Effector memory CD8-positive, alpha-beta T cell (primary cell): ENCODE results near the gene TXNDC5.

Experiments used
- ATAC-seq: fragments of 150-1000 bp; cut with Tn5 transposase; replicated peaks from 2 replicates; pipeline ENCODE4 v1.10.0; 2021; ENCODE audit warnings: mild to moderate bottlenecking, moderate library complexity
- DNase-seq, 3 experiments: peaks; one replicate each; pipeline ENCODE4 v3.0.0; 2021
- H3K27ac Mint-ChIP-seq, 2 donors: one replicate each; pipeline ENCODE4 v1.8.0; 2022; ENCODE audit warnings: mild to moderate bottlenecking in 2 of 2, mixed read lengths in 2 of 2, moderate library complexity in 2 of 2
- H3K27me3 Mint-ChIP-seq, 2 donors: one replicate each; pipeline ENCODE4 v1.8.0; 2022; ENCODE audit warnings: mixed read lengths in 2 of 2
- H3K36me3 Mint-ChIP-seq: one replicate; pipeline ENCODE4 v1.8.0; 2022; ENCODE audit warnings: mild to moderate bottlenecking, moderate library complexity, mixed read lengths; ENCODE audit not compliant: insufficient read depth
- H3K4me1 Mint-ChIP-seq, 2 donors: one replicate each; pipeline ENCODE4 v1.8.0; 2022; ENCODE audit warnings: low read depth in 2 of 2, mixed read lengths in 2 of 2
- H3K4me3 Mint-ChIP-seq, 2 donors: one replicate each; pipeline ENCODE4 v1.8.0; 2022; ENCODE audit warnings: mild to moderate bottlenecking in 2 of 2, mixed read lengths in 2 of 2, moderate library complexity in 2 of 2
- H3K9me3 Mint-ChIP-seq, 2 donors: one replicate each; pipeline ENCODE4 v1.8.0; 2022; ENCODE audit warnings: mixed read lengths in 2 of 2

The TXNDC5 gene

GRCh38 chr6:7922596-7922995 is 12.0 kb upstream of the TXNDC5 start:
- Mint-ChIP-seq H3K4me1 (no peaks in the 10 kb centered on the region), H3K27me3 (peaks cover 25 to 26% of the 10 kb centered on the region in 2 donors), H3K4me3 (no peak overlapping the region), H3K36me3 (no peaks in the 10 kb centered on the region), H3K27ac (no peak overlapping the region), H3K9me3 (peaks cover 0 to 7% of the 10 kb centered on the region in 2 donors)
- no peak for DNase-seq
- no peak for ATAC-seq

- Mint-ChIP-seq H3K36me3 (no peaks in the 10 kb centered on the region), H3K27me3 (peaks cover 21% of the 10 kb centered on the region in 2 donors), H3K9me3 (peaks cover 0 to 7% of the 10 kb centered on the region in 2 donors), H3K4me3 (no peak overlapping the region), H3K4me1 (no peaks in the 10 kb centered on the region), H3K27ac (no peak overlapping the region)
- ATAC-seq (no peak), DNase-seq (no peak)
These were observed 11.1 kb upstream of the TXNDC5 start for GRCh38 chr6:7921632-7922092.

GRCh38 chr6:7921046-7921445 is 10.5 kb upstream of the TXNDC5 start:
- H3K9me3 Mint-ChIP-seq = peaks cover 0 to 7% of the 10 kb centered on the region in 2 donors
- H3K27me3 Mint-ChIP-seq = peaks cover 16 to 21% of the 10 kb centered on the region in 2 donors

GRCh38 chr6:7920425-7920824 is 9.8 kb upstream of the TXNDC5 start:
- H3K27me3 Mint-ChIP-seq = peaks cover 16 to 18% of the 10 kb centered on the region in 2 donors
- H3K4me1 Mint-ChIP-seq = no peaks in the 10 kb centered on the region
- H3K27ac Mint-ChIP-seq = no peak overlapping the region
- peaks cover 0 to 4% of the 10 kb centered on the region in 2 donors for H3K9me3 Mint-ChIP-seq
- ATAC-seq = no peak
- DNase-seq = no peak
- no peaks in the 10 kb centered on the region for H3K36me3 Mint-ChIP-seq
- H3K4me3 Mint-ChIP-seq = no peak overlapping the region

More at GRCh38 chr6:7921046-7921445, 10.5 kb upstream of the TXNDC5 start:
- DNase-seq (no peak), ATAC-seq (no peak)
- no peaks in the 10 kb centered on the region for H3K36me3 Mint-ChIP-seq
- no peaks in the 10 kb centered on the region for H3K4me1 Mint-ChIP-seq
- H3K27ac Mint-ChIP-seq = no peak overlapping the region
- no peak overlapping the region for H3K4me3 Mint-ChIP-seq

GRCh38 chr6:7919871-7920270 is 9.3 kb upstream of the TXNDC5 start:
- Mint-ChIP-seq H3K4me3 (no peak overlapping the region), H3K9me3 (no peaks in the 10 kb centered on the region), H3K4me1 (no peaks in the 10 kb centered on the region), H3K36me3 (no peaks in the 10 kb centered on the region), H3K27me3 (peaks cover 12 to 14% of the 10 kb centered on the region in 2 donors), H3K27ac (no peak overlapping the region)
- ATAC-seq (peak; percentile 24), DNase-seq (no peak)

DNA sequence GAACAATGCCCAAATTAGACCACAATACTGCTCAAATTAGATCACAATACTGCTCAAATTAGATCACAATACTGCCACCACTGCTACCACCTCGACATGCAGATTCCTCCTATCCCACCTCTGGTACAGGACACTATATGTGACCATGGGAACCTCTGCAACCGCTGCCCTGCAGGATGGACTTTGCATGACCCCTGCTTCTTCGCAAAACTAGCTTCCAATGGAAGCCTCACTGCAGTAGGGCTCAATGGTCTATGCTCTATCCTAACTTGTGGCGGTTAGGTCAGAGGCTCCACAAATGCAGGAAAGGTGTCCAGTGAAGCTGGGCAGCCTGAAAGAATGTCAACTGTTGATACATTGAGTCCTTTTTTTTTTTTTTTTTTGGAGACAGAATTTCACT is 7.8 kb upstream of the TXNDC5 start:
- Mint-ChIP-seq H3K27me3 (no peaks in the 10 kb centered on the region), H3K27ac (no peak overlapping the region)
- no peak for ATAC-seq

DNA sequence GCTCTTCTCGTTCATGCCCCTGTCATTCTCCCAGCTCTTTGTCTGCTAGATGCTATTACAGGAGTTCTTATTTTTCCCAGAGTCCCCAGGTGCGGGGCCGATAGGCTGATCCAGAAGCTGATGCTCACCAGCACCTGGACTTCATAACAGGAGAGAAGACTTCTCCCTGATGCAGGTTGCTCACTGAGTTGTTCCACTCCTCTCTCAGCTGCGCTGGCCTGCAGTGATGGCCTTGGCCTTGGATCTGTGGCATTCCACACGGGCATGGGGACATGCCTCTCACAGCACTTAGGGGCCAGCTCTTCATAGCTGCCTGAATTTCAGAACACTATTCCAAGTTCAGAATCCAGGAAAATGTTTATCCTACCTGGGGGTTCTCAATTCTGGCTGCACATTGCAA is 7.1 kb upstream of the TXNDC5 start:
- ATAC-seq (no peak), DNase-seq (no peak)
- Mint-ChIP-seq H3K4me3 (no peak overlapping the region), H3K9me3 (no peaks in the 10 kb centered on the region), H3K36me3 (no peaks in the 10 kb centered on the region), H3K4me1 (no peaks in the 10 kb centered on the region), H3K27me3 (no peaks in the 10 kb centered on the region), H3K27ac (no peak overlapping the region)

More for the DNA sequence above, 7.8 kb upstream of the TXNDC5 start:
- Mint-ChIP-seq H3K4me1 (no peaks in the 10 kb centered on the region), H3K4me3 (no peak overlapping the region), H3K9me3 (no peaks in the 10 kb centered on the region), H3K36me3 (no peaks in the 10 kb centered on the region)
- DNase-seq = no peak

GRCh38 chr6:7916959-7917358 is 6.4 kb upstream of the TXNDC5 start:
- Mint-ChIP-seq H3K4me1 (no peaks in the 10 kb centered on the region), H3K27ac (no peak overlapping the region), H3K27me3 (no peaks in the 10 kb centered on the region), H3K9me3 (no peaks in the 10 kb centered on the region), H3K4me3 (no peak overlapping the region), H3K36me3 (no peaks in the 10 kb centered on the region)
- no peak for ATAC-seq
- DNase-seq = no peak

- ATAC-seq (no peak), DNase-seq (no peak)
- Mint-ChIP-seq H3K27me3 (no peaks in the 10 kb centered on the region), H3K4me3 (no peak overlapping the region), H3K9me3 (no peaks in the 10 kb centered on the region), H3K4me1 (peaks cover 0 to 2% of the 10 kb centered on the region in 2 donors), H3K36me3 (no peaks in the 10 kb centered on the region), H3K27ac (no peak overlapping the region)
These were observed 4.6 kb upstream of the TXNDC5 start for GRCh38 chr6:7914991-7915789.

GRCh38 chr6:7914311-7914710 is 3.7 kb upstream of the TXNDC5 start:
- H3K4me1 Mint-ChIP-seq = peaks cover 3 to 5% of the 10 kb centered on the region in 2 donors
- ATAC-seq (no peak), DNase-seq (no peak)
- no peak overlapping the region for H3K27ac Mint-ChIP-seq
- no peaks in the 10 kb centered on the region for H3K9me3 Mint-ChIP-seq
- H3K36me3 Mint-ChIP-seq = no peaks in the 10 kb centered on the region
- H3K4me3 Mint-ChIP-seq = no peak overlapping the region
- H3K27me3 Mint-ChIP-seq = no peaks in the 10 kb centered on the region

GRCh38 chr6:7912736-7913517 is 2.3 kb upstream of the TXNDC5 start:
- no peaks in the 10 kb centered on the region for H3K36me3 Mint-ChIP-seq
- no peaks in the 10 kb centered on the region for H3K27me3 Mint-ChIP-seq
- no peaks in the 10 kb centered on the region for H3K9me3 Mint-ChIP-seq
- H3K27ac Mint-ChIP-seq = no peak overlapping the region
- no peak overlapping the region for H3K4me3 Mint-ChIP-seq
- DNase-seq = no peak
- ATAC-seq = no peak
- H3K4me1 Mint-ChIP-seq = peaks cover 5 to 10% of the 10 kb centered on the region in 2 donors

DNA sequence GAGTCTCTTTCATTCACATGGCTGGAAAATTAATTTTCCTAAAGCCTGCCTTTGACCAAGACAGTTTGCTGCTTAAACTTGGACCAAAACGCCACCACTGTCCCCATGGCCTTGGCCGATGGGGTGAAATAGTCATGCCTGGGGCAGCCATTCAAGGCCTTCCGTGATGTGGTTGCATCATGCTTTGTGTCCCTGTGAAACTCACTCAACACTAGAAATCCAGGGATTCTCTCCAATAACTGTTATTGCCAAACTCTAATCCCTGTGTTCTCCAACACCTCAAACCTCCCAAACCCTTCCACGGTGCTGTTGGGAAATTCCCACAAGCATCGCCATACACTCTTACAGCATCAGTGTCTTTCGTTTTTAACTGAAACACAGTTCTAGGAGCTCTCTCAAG is 1.4 kb upstream of the TXNDC5 start:
- no peaks in the 10 kb centered on the region for H3K9me3 Mint-ChIP-seq
- ATAC-seq (no peak), DNase-seq (no peak)
- H3K36me3 Mint-ChIP-seq = no peaks in the 10 kb centered on the region
- H3K4me1 Mint-ChIP-seq = peaks cover 5 to 14% of the 10 kb centered on the region in 2 donors
- H3K27me3 Mint-ChIP-seq = no peaks in the 10 kb centered on the region
- no peak overlapping the region for H3K27ac Mint-ChIP-seq
- no peak overlapping the region for H3K4me3 Mint-ChIP-seq

GRCh38 chr6:7911345-7911725 is 747 bp upstream of the TXNDC5 start:
- H3K36me3 Mint-ChIP-seq = no peaks in the 10 kb centered on the region
- H3K27me3 Mint-ChIP-seq = no peaks in the 10 kb centered on the region
- no peak for ATAC-seq
- DNase-seq = no peak
- peaks cover 5 to 14% of the 10 kb centered on the region in 2 donors for H3K4me1 Mint-ChIP-seq
- no peak overlapping the region for H3K4me3 Mint-ChIP-seq
- no peak overlapping the region for H3K27ac Mint-ChIP-seq
- no peaks in the 10 kb centered on the region for H3K9me3 Mint-ChIP-seq

GRCh38 chr6:7910298-7910653 is 312 bp downstream of the TXNDC5 start:
- Mint-ChIP-seq H3K27me3 (no peaks in the 10 kb centered on the region), H3K4me1 (peaks cover 5 to 14% of the 10 kb centered on the region in 2 donors), H3K27ac (no peak overlapping the region), H3K4me3 (no peak overlapping the region), H3K36me3 (no peaks in the 10 kb centered on the region), H3K9me3 (no peaks in the 10 kb centered on the region)
- ATAC-seq (peak; percentile 50), DNase-seq (no peak)
